Stimulated activated CD4-positive, alpha-beta T cell treated with anti-CD3 and anti-CD28 coated beads, TNF-alpha, amount 100 ng/mL, for 24 hours (primary cell): ENCODE data around the gene PSEN2.

ENCODE experiments used
- DNase-seq, 3 experiments: peaks; one replicate each; pipeline ENCODE4 v3.0.0-alpha.2; 2020; ENCODE audit warnings: low read depth in 3 of 3

The PSEN2 gene

GRCh38 chr1:226864311-226864710 lies 6.1 kb upstream of the PSEN2 start:
- no peak for DNase-seq

- no peak for DNase-seq
These were observed 4.8 kb upstream of the PSEN2 start for GRCh38 chr1:226865590-226865989.

GRCh38 chr1:226867461-226868054 lies 2.9 kb upstream of the PSEN2 start:
- DNase-seq, result no peak

GRCh38 chr1:226868726-226869125 lies 1.7 kb upstream of the PSEN2 start:
- no peak for DNase-seq

GRCh38 chr1:226870026-226870400 lies 403 bp upstream of the PSEN2 start:
- DNase-seq, result no peak

- DNase-seq, result no peak
These were observed 1.4 kb downstream of the PSEN2 start for GRCh38 chr1:226871636-226872327.

- no peak for DNase-seq
These were observed 2.0 kb downstream of the PSEN2 start for GRCh38 chr1:226872437-226872836.

- DNase-seq, result no peak
These were observed 3.6 kb downstream of the PSEN2 start for GRCh38 chr1:226873771-226874578.

GRCh38 chr1:226874579-226875425 lies 4.4 kb downstream of the PSEN2 start:
- no peak for DNase-seq

- DNase-seq, result no peak
These were observed 5.4 kb downstream of the PSEN2 start for GRCh38 chr1:226875641-226876295.

GRCh38 chr1:226877669-226878068 lies 7.3 kb downstream of the PSEN2 start:
- DNase-seq, result no peak

- DNase-seq, result no peak
These were observed 10.2 kb downstream of the PSEN2 start for GRCh38 chr1:226880372-226881287.

- no peak for DNase-seq
These were observed 11.2 kb downstream of the PSEN2 start for GRCh38 chr1:226881515-226882185.

GRCh38 chr1:226882187-226882586 lies 11.8 kb downstream of the PSEN2 start:
- no peak for DNase-seq

- peak in 2 of 3 experiments; percentile 14 to 17 for DNase-seq
These were observed 12.4 kb downstream of the PSEN2 start for GRCh38 chr1:226882631-226883409.

GRCh38 chr1:226883630-226884029 lies 13.2 kb downstream of the PSEN2 start:
- no peak for DNase-seq

- DNase-seq, result no peak
These were observed 13.8 kb downstream of the PSEN2 start for GRCh38 chr1:226884116-226884625.

GRCh38 chr1:226884966-226885820 lies 14.8 kb downstream of the PSEN2 start:
- no peak for DNase-seq
